Ovary (tissue), 3 donors: ENCODE results near the gene GAS5.

Source experiments
- CTCF ChIP-seq, 3 donors: fragments of 450-650 bp in 2 of 3; fragments of 200-600 bp in 1 of 3; IDR thresholded peaks; one replicate each; pipeline versions ENCODE4 v1.5.1 to v1.8.0; 2016 to 2022; ENCODE audit warnings: antibody characterized with exemption in 3 of 3, mild to moderate bottlenecking in 1 of 3
- EP300 ChIP-seq: sonication (generic); formaldehyde crosslinking; IDR thresholded peaks from one replicate; pipeline ENCODE4 v1.6.1; 2017; ENCODE audit warnings: antibody characterized with exemption
- POLR2A ChIP-seq: fragments of 450-650 bp; IDR thresholded peaks from one replicate; pipeline ENCODE4 v1.6.1; 2017; ENCODE audit warnings: antibody characterized with exemption, mild to moderate bottlenecking, moderate library complexity
- donor health status: DM: no; HTN: no; CAD: no.

DNA sequence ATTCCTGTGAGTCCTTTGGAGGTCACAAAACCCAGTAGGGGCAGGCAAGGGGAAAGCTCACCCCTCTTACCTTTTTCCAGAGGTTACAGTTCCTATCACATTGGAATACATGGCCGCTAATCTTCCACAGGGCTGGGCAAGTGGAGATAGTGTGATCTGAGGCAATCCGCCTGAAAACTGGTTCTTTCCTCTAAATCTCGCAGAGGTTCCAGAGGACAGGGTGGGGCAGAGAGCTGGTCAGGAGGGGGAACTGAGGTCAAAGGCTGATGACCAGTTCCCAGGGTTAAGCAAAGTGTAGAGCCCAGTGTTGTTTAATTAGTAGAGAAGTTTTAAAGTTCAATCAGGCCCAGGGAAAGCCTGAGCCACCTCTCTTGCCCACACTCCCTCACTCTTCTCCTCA is 49.4 kb upstream of the GAS5 start, which contains the start of gene SERPINC1:
- TF ChIP-seq CTCF (IDR thresholded peaks at IDR 0.05) (no peak), POLR2A (no peak), EP300 (no peak)
